Gastrocnemius medialis (tissue), 4 donors: ENCODE measurements around the gene ICAM5. TPM values are rescaled to one million over a fixed set of nuclear protein-coding genes. Genes with fewer than 3 reads are reported as not detected.
A peak's percentile ranks its signal among the peaks of the same experiment; 100 is the strongest.

ENCODE experiments used
- ATAC-seq, 2 donors: fragments of 150-250 bp; one replicate each; pipeline ENCODE4 v1.9.1; 2016
- DNase-seq, 2 donors: peaks; one replicate each; pipeline ENCODE4 v3.0.0-alpha.2; 2019
- H3K27ac ChIP-seq, 4 donors: fragments of 200-600 bp; sonication (generic); 1 replicate in 1 of 4; 2 replicates in 3 of 4; pipeline ENCODE4 v1.5.1; 2016 to 2018; ENCODE audit warnings: mild to moderate bottlenecking in 2 of 4, moderate library complexity in 1 of 4
- H3K27me3 ChIP-seq, 3 donors: fragments of 200-600 bp; sonication (generic) in 2 of 3; 1 replicate in 1 of 3; 2 replicates in 2 of 3; pipeline versions ENCODE4 v1.5.1 to v1.6.0; 2016 to 2019; ENCODE audit warnings: mild to moderate bottlenecking in 1 of 3, moderate library complexity in 1 of 3
- H3K36me3 ChIP-seq, 2 donors: fragments of 200-600 bp; sonication (generic) in 1 of 2; one replicate each; pipeline ENCODE4 v1.5.1; 2017 to 2018
- H3K4me1 ChIP-seq, 2 donors: fragments of 200-600 bp; sonication (generic) in 1 of 2; one replicate each; pipeline ENCODE4 v1.5.1; 2016 to 2017; ENCODE audit warnings: mild to moderate bottlenecking in 2 of 2
- H3K4me3 ChIP-seq, 4 donors: fragments of 200-600 bp; sonication (generic) in 3 of 4; 1 replicate in 1 of 4; 2 replicates in 3 of 4; pipeline ENCODE4 v1.5.1; 2016 to 2019; ENCODE audit warnings: mild to moderate bottlenecking in 2 of 4
- H3K9me3 ChIP-seq, 3 donors: fragments of 200-600 bp; sonication (generic) in 2 of 3; 1 replicate in 1 of 3; 2 replicates in 2 of 3; pipeline ENCODE4 v1.5.1; 2016 to 2019
- CTCF ChIP-seq, 5 experiments: fragments of 450-650 bp in 3 of 5; fragments of 200-600 bp in 2 of 5; sonication (generic) in 2 of 5; IDR thresholded peaks in 4 of 5; conservative IDR thresholded peaks in 1 of 5; 1 replicate in 4 of 5; 2 replicates in 1 of 5; pipeline ENCODE4 v1.5.1; 2016 to 2019; ENCODE audit warnings: antibody characterized with exemption in 5 of 5, mild to moderate bottlenecking in 3 of 5, moderate library complexity in 3 of 5
- POLR2A ChIP-seq, 2 donors: fragments of 450-650 bp; IDR thresholded peaks; one replicate each; pipeline ENCODE4 v1.6.1; 2017; ENCODE audit warnings: antibody characterized with exemption in 2 of 2, mild to moderate bottlenecking in 2 of 2, moderate library complexity in 2 of 2
- in situ Hi-C, 4 donors: fragments of 200-750 bp; cut with MboI; loops; one replicate each; pipeline versions ENCODE4 v1.15.0 to v1.8.0; 2017; ENCODE audit warnings: low sequenced_read_pairs in 4 of 4
- intact Hi-C: fragments of 100-400 bp; cut with DNase I; formaldehyde crosslinking; loops from one replicate; pipeline ENCODE4 v1.15.1; 2023; ENCODE audit warnings: low total_unique reads
- total RNA-seq, 4 donors: library from RNA; depleted of rRNA; stranded (reverse); fragments of >200 nt; gene quantifications; one replicate each; pipeline versions ENCODE4 v1.1.0 to v1.2.3, GENCODE V29; 2016

ICAM5 gene
- total RNA-seq, 4 donors from 2014 or later = not detected

DNA sequence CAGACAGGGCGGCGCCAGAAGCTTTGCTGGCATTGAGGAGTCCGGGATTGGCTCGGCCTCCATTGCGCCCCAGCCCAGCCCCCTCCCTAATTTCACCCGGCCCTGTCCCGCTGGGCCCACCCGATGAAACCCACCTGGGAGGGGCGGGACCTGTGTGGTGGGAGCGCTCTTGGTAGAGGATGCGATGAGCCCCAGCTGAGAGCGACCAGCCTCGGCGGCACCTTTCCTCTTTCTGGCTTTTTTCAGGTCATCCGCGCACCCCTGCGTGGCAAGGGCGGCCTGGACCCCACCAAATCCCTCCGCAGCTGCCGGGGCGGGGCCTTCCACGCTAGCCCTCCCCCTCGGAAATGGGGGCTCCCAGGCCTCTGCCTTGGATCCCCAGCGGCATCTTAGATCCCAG is 19.7 kb downstream of the ICAM5 start, which contains the start of gene ZGLP1:
TSS of gene ZGLP1 (minus strand) at position 393 of the 400 bp plus-strand sequence.
- H3K36me3 ChIP-seq = no peaks in the 10 kb centered on the region
- no peak within 1 kb of the TSS for H3K4me3 ChIP-seq
- intact Hi-C loops = no loop called here
- no peaks in the 10 kb centered on the region for H3K9me3 ChIP-seq
- no peaks in the 10 kb centered on the region for H3K27me3 ChIP-seq
- TF ChIP-seq CTCF (IDR thresholded peaks at IDR 0.05 in 4 of 5, conservative IDR thresholded peaks at IDR 0.05 in 1 of 5) (no peak), POLR2A (IDR thresholded peaks at IDR 0.05) (no peak)
- no peak for ATAC-seq
- in situ Hi-C loops = no loop called here
- DNase-seq = no peak
- H3K4me1 ChIP-seq = no peaks in the 10 kb centered on the region
- no peak within 1 kb of the TSS for H3K27ac ChIP-seq

DNA sequence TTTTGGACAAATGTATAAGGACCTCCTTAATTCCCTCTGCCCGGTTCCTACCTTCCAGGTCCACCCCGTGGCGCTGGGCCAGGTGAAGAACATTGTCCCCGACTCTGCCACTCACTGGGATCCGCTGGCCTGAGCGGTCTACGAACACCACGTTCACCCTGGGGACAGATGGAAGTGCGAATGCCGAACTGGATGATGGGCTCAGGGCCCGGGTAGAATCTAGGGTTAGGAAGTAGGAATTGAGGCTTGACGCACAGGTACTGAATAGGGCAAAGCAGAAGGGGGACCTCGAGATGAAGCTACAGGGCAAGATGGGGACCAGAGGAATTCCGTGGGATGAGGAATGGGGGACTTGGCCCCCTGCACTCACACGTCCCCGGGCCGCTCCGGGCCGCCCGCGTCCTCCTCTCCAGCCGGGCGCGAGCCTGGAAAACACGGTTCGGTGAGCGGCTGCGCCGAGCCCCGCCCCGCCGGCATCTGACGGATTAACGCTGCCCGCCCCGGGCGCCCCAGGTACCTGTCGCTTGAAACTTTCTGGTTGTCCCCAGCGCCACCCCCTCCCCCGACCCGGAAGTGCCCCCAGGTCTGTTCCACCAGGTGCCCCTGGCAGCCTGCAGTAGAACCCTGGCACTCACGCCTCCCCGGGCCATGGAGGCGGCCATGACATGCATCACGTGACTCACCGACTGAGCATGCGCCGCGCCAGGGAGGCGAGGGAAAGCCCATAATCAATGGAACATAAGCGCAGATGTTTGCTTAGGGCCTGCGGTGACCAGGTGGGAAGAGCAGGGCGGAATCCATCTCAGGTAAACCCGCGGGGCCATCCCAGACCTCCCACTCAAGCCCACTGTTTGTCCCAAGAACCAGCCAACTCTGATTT is 25.8 kb downstream of the ICAM5 start, which contains the start of gene FDX2:
TSS of gene FDX2 (minus strand) at position 681 of the 880 bp plus-strand sequence. CDS start at position 662, 19 bp downstream.
- in situ Hi-C loops (no loop called here), intact Hi-C loops (loop anchor here (1.0 kb wide), 2 partner anchors 18 to 65 kb away; partner anchors contain the start of genes RAVER1 and TYK2)
- peak within 1 kb of the TSS; percentile 92 to 98 (median 94) for H3K4me3 ChIP-seq
- peaks cover 0 to 41% of the 10 kb centered on the region in 2 donors for H3K36me3 ChIP-seq
- no peaks in the 10 kb centered on the region for H3K27me3 ChIP-seq
- ATAC-seq (peak; percentile 90 to 92), DNase-seq (peak; percentile 63 to 73)
- peak within 1 kb of the TSS; percentile 80 to 89 (median 86) for H3K27ac ChIP-seq
- no peaks in the 10 kb centered on the region for H3K9me3 ChIP-seq
- TF ChIP-seq POLR2A (IDR thresholded peaks at IDR 0.05) (no peak), CTCF (IDR thresholded peaks at IDR 0.05 in 4 of 5, conservative IDR thresholded peaks at IDR 0.05 in 1 of 5) (peak in 1 of 5 experiments; percentile 17)
- peaks cover 8 to 12% of the 10 kb centered on the region in 2 donors for H3K4me1 ChIP-seq

DNA sequence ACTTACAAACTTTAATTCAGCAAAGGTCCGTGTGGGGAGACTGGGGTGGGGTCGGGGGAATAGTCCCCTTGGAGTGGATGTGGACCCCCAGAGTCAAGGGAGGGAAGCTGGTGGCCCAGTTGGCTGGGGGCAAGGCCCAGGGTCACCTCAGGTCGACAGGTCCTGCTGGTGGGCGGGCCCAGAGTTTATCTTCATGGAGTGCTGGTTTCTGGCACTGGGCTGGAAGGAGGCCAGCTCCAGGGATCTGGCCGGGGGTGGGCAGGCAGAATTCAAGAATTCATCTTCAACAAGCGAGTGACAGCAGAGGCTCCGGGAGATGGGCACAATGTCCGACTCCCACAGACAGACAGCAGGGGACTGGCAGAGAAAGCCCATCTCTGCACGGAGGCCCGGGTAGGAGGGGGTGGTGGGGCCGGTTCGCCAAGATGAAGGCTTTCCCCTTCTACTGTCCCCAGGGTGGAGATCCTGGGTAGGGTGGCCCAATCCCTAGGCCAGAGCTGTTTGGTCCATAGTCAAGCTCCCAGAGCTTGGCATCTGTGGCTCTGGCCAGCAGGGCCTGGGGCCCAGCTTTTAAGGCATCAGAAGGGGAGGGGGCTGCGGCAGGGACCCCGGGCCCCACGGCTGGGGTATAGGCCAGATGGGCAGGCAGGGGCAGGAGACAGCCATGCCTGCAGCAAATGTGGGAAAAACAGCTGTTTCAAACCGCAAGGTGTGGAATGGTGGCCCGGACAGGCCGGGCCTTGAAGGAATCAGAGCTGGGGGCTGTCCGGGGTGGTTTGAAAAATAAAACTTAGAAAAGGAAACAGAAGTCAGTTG is 26.7 kb downstream of the ICAM5 start:
- Histone ChIP-seq H3K27ac (peak overlapping the region; percentile 80 to 89 (median 86)), H3K36me3 (peaks cover 0 to 50% of the 10 kb centered on the region in 2 donors), H3K4me1 (peaks cover 8 to 12% of the 10 kb centered on the region in 2 donors), H3K4me3 (peak overlapping the region; percentile 92 to 98 (median 94)), H3K9me3 (no peaks in the 10 kb centered on the region), H3K27me3 (no peaks in the 10 kb centered on the region)
- in situ Hi-C loops = no loop called here
- ATAC-seq = peak in 1 of 2 donors; percentile 24
- TF ChIP-seq POLR2A (IDR thresholded peaks at IDR 0.05) = no peak
- TF ChIP-seq CTCF (IDR thresholded peaks at IDR 0.05 in 4 of 5, conservative IDR thresholded peaks at IDR 0.05 in 1 of 5) = no peak
- intact Hi-C loops = loop anchor here (1.0 kb wide), 1 partner anchor 64 kb away; the partner anchor contains the start of gene TYK2
- no peak for DNase-seq

- intact Hi-C loops = no loop called here
- peaks cover 0 to 58% of the 10 kb centered on the region in 2 donors for H3K36me3 ChIP-seq
Observed at GRCh38 chr19:10317045-10317856, 27.5 kb downstream of the ICAM5 start.

More at GRCh38 chr19:10317045-10317856, 27.5 kb downstream of the ICAM5 start:
- H3K4me1 ChIP-seq = peaks cover 8 to 12% of the 10 kb centered on the region in 2 donors
- DNase-seq (no peak), ATAC-seq (no peak)
- no peak overlapping the region for H3K4me3 ChIP-seq
- no peak overlapping the region for H3K27ac ChIP-seq
- TF ChIP-seq CTCF (IDR thresholded peaks at IDR 0.05 in 4 of 5, conservative IDR thresholded peaks at IDR 0.05 in 1 of 5) = no peak
- no peak for TF ChIP-seq POLR2A (IDR thresholded peaks at IDR 0.05)
- no peaks in the 10 kb centered on the region for H3K9me3 ChIP-seq
- in situ Hi-C loops = no loop called here
- H3K27me3 ChIP-seq = no peaks in the 10 kb centered on the region
